ENCODE measurements around the gene PTGR3. TPM values are rescaled to one million over a fixed set of nuclear protein-coding genes. Genes with fewer than 3 reads are reported as not detected.

PTGR3 gene
- total RNA-seq, 2 experiments from 2014 or later: 14.1 to 14.3 TPM

DNA sequence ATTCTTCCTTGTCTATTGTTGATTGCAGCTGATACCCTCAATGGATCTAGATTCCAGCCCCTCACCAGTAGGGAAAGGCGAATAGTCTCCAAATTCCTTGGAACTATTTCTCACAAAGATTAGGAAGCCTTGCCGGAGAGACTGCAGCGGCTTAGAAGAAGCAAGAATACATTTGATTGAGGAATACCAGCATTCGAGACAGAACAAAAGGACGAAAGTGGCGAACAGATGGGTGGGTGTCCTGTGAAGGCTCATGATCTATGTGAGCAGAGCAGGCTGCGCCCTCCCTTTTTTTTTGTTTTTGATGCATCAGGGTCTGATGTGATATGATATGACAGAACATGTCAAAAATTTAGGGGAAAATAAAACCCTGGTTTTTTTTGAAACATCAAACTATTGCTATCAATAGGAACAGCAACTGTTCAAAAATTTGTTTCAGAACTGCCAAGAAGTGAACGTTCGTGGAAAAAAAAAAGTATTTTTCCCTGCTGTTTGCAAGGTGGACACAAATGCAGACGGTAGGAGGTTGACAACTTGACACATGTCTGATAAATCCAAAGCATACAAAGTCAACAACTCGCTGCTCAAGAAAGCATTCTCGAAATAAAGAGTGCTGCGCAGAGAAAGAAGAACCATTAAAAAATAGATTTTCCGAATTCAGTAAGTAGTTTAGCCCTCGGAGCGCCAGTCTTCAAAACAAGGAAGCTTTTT, 49.1 kb downstream of the PTGR3 start:
- ATAC-seq (ENCODE audit: poor library complexity) (no peak), DNase-seq (no peak)
- intact Hi-C loops (cut with DNase I, micrococcal nuclease): no loop called here
- Histone ChIP-seq H3K36me3 (ENCODE audit: insufficient read depth, low read length) (no peaks in the 10 kb centered on the region), H3K27me3 (ENCODE audit: control insufficient read depth in 1 of 2, insufficient read depth in 2 of 2, low read length in 2 of 2) (no peaks in the 10 kb centered on the region), H3K9me3 (ENCODE audit: control insufficient read depth in 1 of 2, insufficient read depth in 1 of 2, low read length in 2 of 2) (peaks cover 0 to 5% of the 10 kb centered on the region in 2 experiments), H3K4me3 (ENCODE audit: low read length) (no peak overlapping the region), H3K4me1 (ENCODE audit: insufficient read depth, low read length) (peaks cover 7% of the 10 kb centered on the region), H3K27ac (ENCODE audit: low read depth in 1 of 2, low read length in 2 of 2) (no peak overlapping the region)
- Mint-ChIP-seq H3K4me3 (no peak overlapping the region), H3K9me3 (no peaks in the 10 kb centered on the region), H3K4me1 (ENCODE audit: low read depth) (peaks cover 17% of the 10 kb centered on the region), H3K27ac (no peak overlapping the region), H3K27me3 (no peaks in the 10 kb centered on the region), H3K36me3 (ENCODE audit: low read depth) (no peaks in the 10 kb centered on the region)
- POLR2A ChIA-PET: no interaction called here
- TF ChIP-seq, protein P1, sequence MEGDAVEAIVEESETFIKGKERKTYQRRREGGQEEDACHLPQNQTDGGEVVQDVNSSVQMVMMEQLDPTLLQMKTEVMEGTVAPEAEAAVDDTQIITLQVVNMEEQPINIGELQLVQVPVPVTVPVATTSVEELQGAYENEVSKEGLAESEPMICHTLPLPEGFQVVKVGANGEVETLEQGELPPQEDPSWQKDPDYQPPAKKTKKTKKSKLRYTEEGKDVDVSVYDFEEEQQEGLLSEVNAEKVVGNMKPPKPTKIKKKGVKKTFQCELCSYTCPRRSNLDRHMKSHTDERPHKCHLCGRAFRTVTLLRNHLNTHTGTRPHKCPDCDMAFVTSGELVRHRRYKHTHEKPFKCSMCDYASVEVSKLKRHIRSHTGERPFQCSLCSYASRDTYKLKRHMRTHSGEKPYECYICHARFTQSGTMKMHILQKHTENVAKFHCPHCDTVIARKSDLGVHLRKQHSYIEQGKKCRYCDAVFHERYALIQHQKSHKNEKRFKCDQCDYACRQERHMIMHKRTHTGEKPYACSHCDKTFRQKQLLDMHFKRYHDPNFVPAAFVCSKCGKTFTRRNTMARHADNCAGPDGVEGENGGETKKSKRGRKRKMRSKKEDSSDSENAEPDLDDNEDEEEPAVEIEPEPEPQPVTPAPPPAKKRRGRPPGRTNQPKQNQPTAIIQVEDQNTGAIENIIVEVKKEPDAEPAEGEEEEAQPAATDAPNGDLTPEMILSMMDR (IDR thresholded peaks at IDR 0.05): no peak
- CTCF ChIA-PET: no interaction called here

DNA sequence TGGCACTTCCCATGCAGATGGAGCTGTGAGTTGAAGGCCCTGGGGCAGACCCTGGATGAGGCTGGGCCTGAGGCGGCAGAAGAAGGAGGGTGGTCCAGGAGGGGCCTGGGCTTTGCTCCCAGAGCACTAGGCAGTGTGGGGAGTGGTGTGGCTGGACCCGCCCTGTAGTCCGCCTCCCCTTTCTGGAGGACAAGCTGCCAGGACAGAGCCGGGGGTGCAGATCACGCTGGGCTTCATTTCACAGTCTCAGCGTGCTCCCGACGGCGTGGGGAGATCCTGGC, 49.8 kb downstream of the PTGR3 start:
- Histone ChIP-seq H3K36me3 (ENCODE audit: insufficient read depth, low read length) (no peaks in the 10 kb centered on the region), H3K4me1 (ENCODE audit: insufficient read depth, low read length) (peaks cover 7% of the 10 kb centered on the region), H3K27me3 (ENCODE audit: control insufficient read depth in 1 of 2, insufficient read depth in 2 of 2, low read length in 2 of 2) (no peaks in the 10 kb centered on the region), H3K27ac (ENCODE audit: low read depth in 1 of 2, low read length in 2 of 2) (no peak overlapping the region), H3K9me3 (ENCODE audit: control insufficient read depth in 1 of 2, insufficient read depth in 1 of 2, low read length in 2 of 2) (peaks cover 0 to 10% of the 10 kb centered on the region in 2 experiments), H3K4me3 (ENCODE audit: low read length) (no peak overlapping the region)
- POLR2A ChIA-PET: no interaction called here
- no peaks in the 10 kb centered on the region for H3K9me3 Mint-ChIP-seq
- TF ChIP-seq, protein P1 (IDR thresholded peaks at IDR 0.05): no peak
- no peaks in the 10 kb centered on the region for H3K27me3 Mint-ChIP-seq
- no peak for DNase-seq
- H3K4me3 Mint-ChIP-seq: peak overlapping the region; percentile 40
- ATAC-seq (ENCODE audit: poor library complexity): no peak
- H3K27ac Mint-ChIP-seq: no peak overlapping the region
- CTCF ChIA-PET: no interaction called here
- no peaks in the 10 kb centered on the region for H3K36me3 Mint-ChIP-seq (ENCODE audit: low read depth)
- intact Hi-C loops (cut with DNase I, micrococcal nuclease): no loop called here
- peaks cover 17% of the 10 kb centered on the region for H3K4me1 Mint-ChIP-seq (ENCODE audit: low read depth)

Other genes starting within 250 kb of the PTGR3 start
- gene TSHZ1, start 1.7 kb upstream of the PTGR3 start, total RNA-seq: 10 to 100 TPM; 19.9 to 21.5 TPM
- gene SMIM21, start 218.6 kb upstream of the PTGR3 start, total RNA-seq: not detected